Activated T-cell treated with anti-CD3 and anti-CD28 coated beads for 48 hours (primary cell): Measurements from ENCODE around the gene NEMP2.

Experiments
- DNase-seq: peaks from one replicate; pipeline ENCODE4 v3.0.0-alpha.2; 2020; ENCODE audit warnings: low read depth

NEMP2 gene

GRCh38 chr2:190457256-190457655 is 77.3 kb downstream of the NEMP2 start:
- DNase-seq = no peak

GRCh38 chr2:190456833-190457232 is 77.7 kb downstream of the NEMP2 start:
- no peak for DNase-seq

GRCh38 chr2:190455358-190456095 is 79.0 kb downstream of the NEMP2 start:
- no peak for DNase-seq

GRCh38 chr2:190454795-190455194 is 79.7 kb downstream of the NEMP2 start:
- DNase-seq = no peak
